ENCODE measurements around the gene TBC1D10A.
"Not testable (repeated sequence)": the region's sequence is repeated elsewhere in the genome, so short reads cannot be mapped to it uniquely, and the experiment has no call there.

The TBC1D10A gene

DNA sequence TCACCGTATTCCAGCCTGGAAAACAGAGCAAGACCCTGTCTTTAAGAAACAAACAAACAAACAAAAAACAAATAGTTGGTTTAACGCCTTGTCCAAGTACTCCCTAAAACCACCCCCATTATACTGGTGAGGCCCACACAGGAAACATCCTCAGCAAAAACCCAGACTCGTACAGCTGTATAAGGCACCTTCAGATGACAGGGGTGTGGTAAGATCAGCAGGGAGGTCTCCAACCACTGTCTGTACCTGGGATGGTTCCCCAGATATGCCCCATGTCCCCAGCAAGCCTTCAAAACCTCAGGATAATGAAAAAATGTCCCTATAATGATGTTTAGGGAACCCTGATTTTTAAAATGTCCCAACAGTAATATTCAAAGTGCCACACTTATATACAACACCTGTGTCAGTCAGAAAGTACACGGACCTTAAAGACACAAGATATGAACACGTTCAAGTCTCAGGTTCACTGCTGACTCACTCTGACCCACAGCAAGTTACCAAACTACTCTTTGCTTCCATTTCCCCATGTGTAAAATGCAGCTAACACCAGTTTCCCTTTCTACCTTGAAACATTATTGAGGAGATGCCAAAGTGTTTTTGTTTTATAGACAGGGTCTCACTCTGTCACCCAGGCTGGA lies 20.6 kb upstream of the TBC1D10A start:
- in situ Hi-C loops (cut with HindIII; ENCODE audit: low sequenced_read_pairs), result no loop called here

DNA sequence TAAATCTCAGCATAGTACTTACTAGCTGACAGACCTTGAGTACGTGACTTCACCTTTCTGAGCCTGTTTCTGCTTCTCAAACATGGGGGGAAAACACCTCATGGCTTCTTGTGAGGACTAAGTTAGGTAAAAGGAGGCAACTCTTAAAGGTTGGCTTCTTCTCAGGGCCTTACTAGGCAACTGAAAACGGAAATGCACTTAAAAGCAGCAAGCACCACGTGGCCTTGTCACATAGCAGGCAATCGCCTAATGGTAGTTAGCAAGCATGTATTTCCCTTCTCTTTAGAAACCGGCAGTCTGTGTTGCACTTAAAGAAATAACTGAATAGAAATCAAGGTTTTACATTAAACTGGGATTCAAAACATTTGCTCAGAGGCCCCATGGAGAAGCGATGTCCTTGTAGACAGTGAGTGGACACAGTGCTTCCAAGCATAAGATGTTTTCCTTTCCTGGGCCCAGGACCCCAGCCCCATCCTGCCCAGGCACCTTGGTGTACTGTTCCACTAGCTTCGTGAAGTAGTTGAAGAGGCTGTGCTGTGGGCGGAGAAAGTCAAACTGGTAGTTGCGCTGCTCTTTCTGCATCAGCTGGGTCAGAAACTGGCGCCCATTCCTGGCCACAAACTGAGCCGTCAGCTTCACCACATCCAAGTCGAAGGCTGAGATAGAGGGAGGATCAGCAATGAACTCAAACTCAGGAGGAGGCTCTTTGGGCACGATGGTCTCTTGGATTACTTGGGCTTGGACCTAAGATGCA lies 17.9 kb upstream of the TBC1D10A start:
- in situ Hi-C loops (cut with HindIII; ENCODE audit: low sequenced_read_pairs), result no loop called here

GRCh38 chr22:30340911-30341685 lies 14.4 kb upstream of the TBC1D10A start:
- in situ Hi-C loops (cut with HindIII; ENCODE audit: low sequenced_read_pairs), result no loop called here

GRCh38 chr22:30338802-30339201 lies 12.1 kb upstream of the TBC1D10A start:
- in situ Hi-C loops (cut with HindIII; ENCODE audit: low sequenced_read_pairs), result no loop called here

GRCh38 chr22:30338341-30338740 lies 11.6 kb upstream of the TBC1D10A start:
- in situ Hi-C loops (cut with HindIII; ENCODE audit: low sequenced_read_pairs), result not testable (repeated sequence)

DNA sequence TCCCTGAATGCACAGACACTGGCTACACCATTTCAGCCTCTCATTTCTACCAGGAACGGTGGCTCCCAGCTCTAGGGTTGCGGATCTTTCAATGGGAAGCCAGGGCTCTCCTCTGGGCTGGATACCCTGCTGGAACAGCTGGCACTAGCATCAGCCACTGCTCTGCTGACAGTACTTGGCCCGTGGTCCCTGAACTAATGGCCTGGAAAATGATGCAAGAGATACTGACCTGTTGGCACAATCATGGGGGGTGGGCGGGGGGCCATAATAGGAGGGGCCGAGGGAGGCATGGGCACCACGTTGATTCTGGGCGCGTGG lies 10.7 kb upstream of the TBC1D10A start:
- in situ Hi-C loops (cut with HindIII; ENCODE audit: low sequenced_read_pairs), result no loop called here

DNA sequence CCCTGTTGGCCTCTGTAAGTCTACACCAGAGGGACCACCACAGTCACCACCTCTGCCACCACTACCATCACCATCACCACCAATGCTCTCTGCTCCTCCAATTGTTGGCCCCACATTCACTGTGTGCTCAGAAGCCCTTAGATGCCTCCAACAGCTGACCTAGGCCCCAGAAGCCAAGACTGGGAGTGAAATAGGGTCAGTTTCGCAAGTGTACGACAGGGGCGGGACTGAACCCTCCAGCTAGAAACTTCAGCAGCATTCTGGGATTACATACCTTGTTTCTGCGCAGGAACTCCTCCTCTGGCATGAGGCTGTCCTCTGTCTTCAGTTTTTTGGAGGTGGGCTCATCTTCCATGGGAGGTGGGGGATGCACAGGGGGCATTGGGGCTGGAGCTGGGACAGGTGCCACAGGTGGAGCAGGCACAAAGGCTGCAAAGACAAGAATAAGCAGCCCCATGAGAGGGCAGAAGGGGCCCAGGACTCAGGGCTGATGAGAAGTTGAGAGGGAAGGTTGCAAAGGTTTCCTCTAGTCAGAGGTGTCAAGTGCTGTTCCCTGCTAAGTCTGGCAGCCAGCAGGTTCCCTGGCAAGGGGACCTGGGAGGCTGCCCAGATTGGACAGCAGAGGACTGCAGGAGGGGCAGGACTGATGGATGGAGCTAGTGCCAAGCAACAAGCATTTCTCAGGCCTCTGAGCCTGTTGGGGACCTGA lies 10.2 kb upstream of the TBC1D10A start:
- in situ Hi-C loops (cut with HindIII; ENCODE audit: low sequenced_read_pairs), result no loop called here

DNA sequence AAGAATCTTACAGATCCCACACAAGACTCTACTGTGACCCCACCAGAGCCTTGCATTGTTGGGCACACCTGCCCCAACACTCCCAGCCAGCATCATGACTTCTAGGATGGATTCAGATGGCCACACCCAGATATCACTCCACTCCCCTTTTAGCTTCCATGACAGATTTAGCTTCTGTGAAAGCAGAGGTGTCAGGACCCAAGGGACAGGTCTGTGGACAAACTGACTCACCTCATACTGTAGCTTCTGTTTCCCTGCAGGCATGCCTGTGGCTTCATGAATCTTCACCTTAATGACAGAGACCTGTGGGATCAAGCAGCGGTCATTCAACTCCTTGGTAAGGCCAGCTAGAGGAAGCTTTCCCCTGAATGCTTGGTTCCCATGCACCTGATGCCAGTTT lies 8.5 kb upstream of the TBC1D10A start:
- in situ Hi-C loops (cut with HindIII; ENCODE audit: low sequenced_read_pairs), result no loop called here

- in situ Hi-C loops (cut with HindIII; ENCODE audit: low sequenced_read_pairs), result no loop called here
Measured at GRCh38 chr22:30334646-30335045, 7.9 kb upstream of the TBC1D10A start.

GRCh38 chr22:30333707-30334087 lies 7.0 kb upstream of the TBC1D10A start:
- in situ Hi-C loops (cut with HindIII; ENCODE audit: low sequenced_read_pairs), result no loop called here

- in situ Hi-C loops (cut with HindIII; ENCODE audit: low sequenced_read_pairs), result no loop called here
Measured at GRCh38 chr22:30332994-30333706, 6.4 kb upstream of the TBC1D10A start.

DNA sequence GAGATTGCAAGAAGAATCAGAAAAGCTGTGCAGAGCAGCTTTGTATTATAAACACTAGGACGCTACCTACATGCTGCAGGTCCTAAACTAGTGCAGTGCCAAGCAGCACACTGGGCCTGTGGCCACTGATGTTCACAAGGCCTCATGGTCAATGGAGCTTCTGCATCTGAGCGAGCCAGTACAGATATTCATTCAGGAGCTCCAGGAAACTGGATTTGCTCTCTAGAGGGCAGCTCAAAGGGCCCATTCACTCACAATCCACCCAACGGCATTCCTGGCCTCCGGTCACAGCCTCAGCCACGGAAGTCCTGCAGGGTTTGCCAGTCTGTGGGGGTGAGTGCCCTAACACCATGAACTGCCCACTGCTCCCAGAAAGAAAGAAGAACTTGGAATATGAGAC lies 5.8 kb upstream of the TBC1D10A start:
- in situ Hi-C loops (cut with HindIII; ENCODE audit: low sequenced_read_pairs), result no loop called here

DNA sequence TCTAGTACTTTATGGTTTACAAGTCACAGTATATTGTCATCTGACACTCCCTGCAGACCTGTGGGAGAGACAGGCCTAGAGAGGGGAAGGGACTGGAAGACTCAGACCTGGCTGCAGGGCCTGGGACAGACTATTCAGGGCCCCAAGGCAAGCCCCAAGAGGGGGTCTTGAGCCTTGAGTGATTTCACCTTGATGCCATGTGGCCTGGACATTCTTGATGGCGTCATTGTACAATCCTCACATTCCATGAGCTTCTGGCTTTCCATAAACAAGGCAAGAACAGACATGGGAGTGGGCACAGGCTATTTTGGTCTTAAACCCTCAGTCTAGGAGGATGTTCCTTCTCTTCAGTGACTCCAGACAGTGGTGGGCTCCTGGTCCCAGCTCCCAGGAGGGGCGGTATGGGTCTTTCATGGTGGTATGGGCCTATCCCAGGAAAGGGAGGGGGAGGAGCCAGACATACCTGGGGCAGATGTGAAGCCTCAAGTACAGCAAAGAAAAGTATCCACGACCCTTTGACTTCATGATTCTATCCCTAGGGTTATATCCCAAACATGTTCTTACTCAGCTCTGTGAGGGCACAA lies 1.8 kb upstream of the TBC1D10A start:
- in situ Hi-C loops (cut with HindIII; ENCODE audit: low sequenced_read_pairs), result loop anchor here (5.0 to 10.0 kb wide), 3 partner anchors 41 to 116 kb away; partner anchors contain the start of gene CASTOR1

GRCh38 chr22:30327864-30328345 lies 1.2 kb upstream of the TBC1D10A start:
- in situ Hi-C loops (cut with HindIII; ENCODE audit: low sequenced_read_pairs), result loop anchor here (5.0 to 10.0 kb wide), 3 partner anchors 41 to 117 kb away; partner anchors contain the start of gene CASTOR1

GRCh38 chr22:30326255-30326705 lies 461 bp downstream of the TBC1D10A start:
- in situ Hi-C loops (cut with HindIII; ENCODE audit: low sequenced_read_pairs), result loop anchor here (5.0 to 10.0 kb wide), 3 partner anchors 39 to 119 kb away; partner anchors contain the start of gene CASTOR1

DNA sequence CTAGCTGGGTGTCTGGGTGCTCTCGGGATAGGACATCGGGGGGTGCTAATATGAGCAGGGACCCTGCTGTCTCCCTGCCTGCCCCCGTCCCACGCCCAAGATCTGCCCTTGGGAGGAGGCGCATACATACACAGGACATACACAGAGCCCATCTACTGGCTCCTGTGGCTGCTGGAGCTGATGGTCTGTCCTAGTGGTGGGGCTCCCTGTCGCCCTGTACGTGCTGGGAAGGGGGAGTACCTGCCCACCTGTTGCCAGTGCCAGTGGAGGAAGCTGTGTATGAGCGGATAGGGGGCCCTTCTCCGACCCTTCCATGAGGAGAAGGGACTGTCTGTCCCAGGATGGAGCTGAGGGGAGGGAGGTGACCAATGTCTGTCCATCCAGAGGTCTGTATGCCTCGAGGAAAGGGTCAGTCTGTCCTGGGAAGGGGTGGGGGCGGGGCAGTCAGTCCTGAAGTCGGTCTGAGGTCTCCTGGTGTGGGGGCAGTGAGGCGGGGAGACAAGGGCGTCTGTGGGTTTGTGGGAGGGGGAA lies 952 bp downstream of the TBC1D10A start:
- in situ Hi-C loops (cut with HindIII; ENCODE audit: low sequenced_read_pairs), result loop anchor here (5.0 to 10.0 kb wide), 3 partner anchors 38 to 119 kb away; partner anchors contain the start of gene CASTOR1

- in situ Hi-C loops (cut with HindIII; ENCODE audit: low sequenced_read_pairs), result loop anchor here (5.0 to 10.0 kb wide), 3 partner anchors 38 to 120 kb away; partner anchors contain the start of gene CASTOR1
Measured at GRCh38 chr22:30325065-30325720, 1.5 kb downstream of the TBC1D10A start.

- in situ Hi-C loops (cut with HindIII; ENCODE audit: low sequenced_read_pairs), result loop anchor here (10.0 kb wide), 1 partner anchor 121 kb away; no protein-coding TSS in a partner anchor
Measured at GRCh38 chr22:30324014-30324730, 2.6 kb downstream of the TBC1D10A start.

Measured in endothelial cell of hepatic sinusoid (primary cell).